Cardiac muscle cell (in vitro differentiated cells and primary cell): Measurements from ENCODE around the gene GNRH2. TPM values are rescaled to one million over a fixed set of nuclear protein-coding genes. Genes with fewer than 3 reads are reported as not detected.
"Not testable (repeated sequence)": the region's sequence is repeated elsewhere in the genome, so short reads cannot be mapped to it uniquely, and the experiment has no call there.

ENCODE experiments used
- DNase-seq, 2 donors: peaks; one replicate each; pipeline versions ENCODE4 v3.0.0 to v3.0.0-alpha.2; 2010 to 2017; ENCODE audit warnings: low read depth in 1 of 2, low spot score in 1 of 2
- H3K27ac ChIP-seq: fragments of 200-600 bp; sonication (generic); 2 replicates; pipeline ENCODE4 v1.5.1; 2016
- H3K27me3 ChIP-seq: fragments of 200-600 bp; sonication (generic); 2 replicates; pipeline ENCODE4 v1.6.0; 2016; ENCODE audit warnings: control low read depth
- H3K36me3 ChIP-seq: fragments of 200-600 bp; sonication (generic); 2 replicates; pipeline ENCODE4 v1.5.1; 2016; ENCODE audit warnings: control low read depth
- H3K4me1 ChIP-seq: fragments of 200-600 bp; sonication (generic); 2 replicates; pipeline ENCODE4 v1.8.1; 2017; ENCODE audit warnings: low read depth, mild to moderate bottlenecking, mixed run types
- H3K4me3 ChIP-seq: fragments of 200-600 bp; sonication (generic); 2 replicates; pipeline ENCODE4 v1.5.1; 2016; ENCODE audit warnings: mild to moderate bottlenecking
- H3K9me3 ChIP-seq: fragments of 200-600 bp; sonication (generic); 2 replicates; pipeline ENCODE4 v1.5.1; 2017; ENCODE audit warnings: low read depth, mild to moderate bottlenecking, control low read depth
- CTCF ChIP-seq: IDR thresholded peaks from 2 replicates; pipeline ENCODE4 v1.5.1; 2012; ENCODE audit warnings: low read depth, mild to moderate bottlenecking, low read length
- polyA plus RNA-seq: library from polyadenylated mRNA; unstranded; fragments of >200 nt; fragmentation: Nextera tagmentation; extraction: Ambion mirVana; gene quantifications from 2 replicates; pipeline ENCODE4 v1.2.1, GENCODE V29; 2016
- total RNA-seq: library from RNA; depleted of rRNA; stranded (reverse); fragments of >200 nt; gene quantifications from 2 replicates; pipeline ENCODE4 v1.2.3, GENCODE V29; 2016

The GNRH2 gene
- total and polyA plus RNA-seq, 2 experiments from 2014 or later: 5.3 TPM; not detected in 1

- no peak for TF ChIP-seq CTCF
- H3K27me3 ChIP-seq: no peaks in the 10 kb centered on the region
These were observed 4.3 kb downstream of the GNRH2 start for GRCh38 chr20:3047486-3048419.

GRCh38 chr20:3051385-3052019 is 8.1 kb downstream of the GNRH2 start:
- Histone ChIP-seq H3K36me3 (peaks cover 11% of the 10 kb centered on the region), H3K4me1 (no peaks in the 10 kb centered on the region), H3K27me3 (no peaks in the 10 kb centered on the region), H3K9me3 (no peaks in the 10 kb centered on the region), H3K4me3 (no peak overlapping the region), H3K27ac (no peak overlapping the region)
- TF ChIP-seq CTCF: no peak
- no peak for DNase-seq

More at GRCh38 chr20:3047486-3048419, 4.3 kb downstream of the GNRH2 start:
- Histone ChIP-seq H3K9me3 (no peaks in the 10 kb centered on the region), H3K4me3 (no peak overlapping the region), H3K27ac (no peak overlapping the region), H3K36me3 (peaks cover 11% of the 10 kb centered on the region), H3K4me1 (peaks cover 3% of the 10 kb centered on the region)
- no peak for DNase-seq

GRCh38 chr20:3059489-3059888 is 16.1 kb downstream of the GNRH2 start:
- H3K4me1 ChIP-seq: no peaks in the 10 kb centered on the region
- no peaks in the 10 kb centered on the region for H3K9me3 ChIP-seq
- no peak overlapping the region for H3K27ac ChIP-seq
- H3K27me3 ChIP-seq: no peaks in the 10 kb centered on the region
- no peaks in the 10 kb centered on the region for H3K36me3 ChIP-seq
- DNase-seq: no peak
- no peak for TF ChIP-seq CTCF
- no peak overlapping the region for H3K4me3 ChIP-seq

- not testable (repeated sequence) for H3K27me3 ChIP-seq, H3K9me3 ChIP-seq, H3K27ac ChIP-seq, H3K36me3 ChIP-seq, H3K4me3 ChIP-seq, DNase-seq, H3K4me1 ChIP-seq
These were observed 20.7 kb downstream of the GNRH2 start for GRCh38 chr20:3064119-3064518.

GRCh38 chr20:3067139-3068014 is 24.0 kb downstream of the GNRH2 start:
- no peaks in the 10 kb centered on the region for H3K4me1 ChIP-seq
- no peak for DNase-seq
- no peaks in the 10 kb centered on the region for H3K9me3 ChIP-seq
- no peak for TF ChIP-seq CTCF
- peaks cover 20% of the 10 kb centered on the region for H3K27me3 ChIP-seq
- H3K4me3 ChIP-seq: no peak overlapping the region
- H3K27ac ChIP-seq: no peak overlapping the region
- H3K36me3 ChIP-seq: no peaks in the 10 kb centered on the region
